NCI-H128 (cell line): ENCODE results near the gene NTN1.
"Not testable (repeated sequence)": the region's sequence is repeated elsewhere in the genome, so short reads cannot be mapped to it uniquely, and the experiment has no call there.

ENCODE experiments used
- DNase-seq: peaks from one replicate; lab custom pipeline; 2025; ENCODE audit not compliant: unreplicated experiment; lab: John Stamatoyannopoulos, UW

The NTN1 gene

DNA sequence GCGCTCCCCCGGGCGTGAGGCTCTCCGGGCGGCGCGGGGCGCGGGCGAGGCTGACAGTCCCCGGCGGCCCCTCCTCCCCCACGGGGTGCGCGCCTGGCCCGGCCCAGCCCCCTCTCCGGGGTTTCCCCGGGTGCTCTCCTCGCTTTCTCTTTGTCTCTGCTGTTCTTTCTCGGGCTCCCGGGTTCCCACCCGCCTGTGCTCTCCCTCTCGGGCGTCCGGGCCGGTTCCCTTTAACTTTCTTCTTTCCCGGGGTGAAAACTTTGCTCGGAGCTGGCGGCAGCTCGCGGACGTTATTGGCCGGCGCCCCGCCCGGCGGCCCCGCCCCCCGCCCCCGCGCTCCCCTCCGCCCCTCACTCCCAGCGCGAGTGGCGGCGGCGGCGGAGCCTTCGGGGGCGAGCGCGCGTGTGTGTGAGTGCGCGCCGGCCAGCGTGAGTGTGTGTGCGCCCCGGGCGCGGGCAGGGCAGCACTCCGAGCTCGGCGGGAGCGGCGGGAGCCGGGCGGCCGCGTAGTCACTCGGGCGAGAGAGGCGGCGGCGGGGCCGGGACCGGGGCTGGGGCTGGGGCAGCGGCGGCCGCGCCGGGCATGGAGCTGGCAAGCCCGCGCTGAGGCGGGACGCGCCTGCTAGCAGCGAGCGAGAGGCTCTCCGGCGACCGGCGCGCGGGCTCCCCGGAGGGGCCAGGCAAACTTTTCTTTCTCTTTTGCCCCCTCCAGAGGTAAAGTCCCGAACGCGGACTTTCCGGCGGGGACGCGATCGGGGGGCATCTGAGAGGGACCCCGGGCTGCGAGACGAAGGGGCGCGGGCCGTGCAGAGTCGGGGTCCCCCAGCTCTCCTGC lies at the start of gene NTN1:
NTN1 (plus strand) TSS at position 353 of the 834 bp plus-strand sequence. CDS start 864 bp downstream, outside the sequence.
- DNase-seq = no peak

DNA sequence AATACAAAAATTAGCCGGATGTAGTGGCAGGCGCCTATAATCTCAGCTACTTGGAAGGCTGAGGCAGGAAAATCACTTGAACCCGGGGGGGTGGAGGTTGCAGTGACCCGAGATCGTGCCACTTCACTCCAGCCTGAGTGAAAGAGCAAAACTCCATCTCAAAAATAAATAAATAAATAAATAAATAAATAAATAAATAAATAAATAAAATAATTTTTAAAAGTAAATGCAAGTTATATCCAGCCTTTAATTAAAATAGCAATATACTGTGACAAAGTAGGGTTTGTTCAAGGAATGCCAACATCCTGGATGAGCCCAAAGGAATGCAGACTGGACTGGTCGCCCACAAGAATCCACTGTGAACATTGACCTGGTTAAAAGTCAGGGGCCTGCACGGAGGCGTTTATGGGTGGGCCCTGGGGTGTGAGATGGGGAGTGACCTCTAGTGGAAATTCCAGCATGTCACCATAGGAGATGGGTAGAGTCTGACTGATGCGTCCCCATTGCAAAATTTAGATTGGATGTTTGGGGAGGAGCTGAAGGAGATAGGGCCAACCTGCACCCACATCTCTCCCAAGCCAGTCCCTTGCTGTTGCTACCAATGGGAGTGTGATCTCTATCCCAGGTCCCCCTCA lies 46.1 kb upstream of the NTN1 start:
- no peak for DNase-seq

DNA sequence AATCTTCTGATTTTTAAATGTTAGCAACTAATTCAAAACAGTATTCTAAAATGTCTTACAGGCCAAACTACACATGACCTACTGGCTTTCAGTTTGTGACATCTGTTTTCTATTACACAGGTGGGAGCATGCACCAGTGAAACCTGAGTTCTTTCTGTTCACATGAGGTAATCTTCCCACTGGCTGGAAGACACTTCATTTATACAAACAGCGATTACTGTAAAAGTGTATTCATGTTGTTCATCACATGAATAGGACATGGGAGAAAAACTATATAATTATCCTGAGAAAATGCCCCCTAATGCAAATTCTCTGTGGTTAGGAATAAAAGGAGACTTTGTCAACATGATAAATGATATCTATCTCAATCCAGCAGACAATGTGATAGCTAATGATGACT lies 44.7 kb upstream of the NTN1 start:
- no peak for DNase-seq

- no peak for DNase-seq
Observed at GRCh38 chr17:8979715-8980114, 41.6 kb upstream of the NTN1 start.

DNA sequence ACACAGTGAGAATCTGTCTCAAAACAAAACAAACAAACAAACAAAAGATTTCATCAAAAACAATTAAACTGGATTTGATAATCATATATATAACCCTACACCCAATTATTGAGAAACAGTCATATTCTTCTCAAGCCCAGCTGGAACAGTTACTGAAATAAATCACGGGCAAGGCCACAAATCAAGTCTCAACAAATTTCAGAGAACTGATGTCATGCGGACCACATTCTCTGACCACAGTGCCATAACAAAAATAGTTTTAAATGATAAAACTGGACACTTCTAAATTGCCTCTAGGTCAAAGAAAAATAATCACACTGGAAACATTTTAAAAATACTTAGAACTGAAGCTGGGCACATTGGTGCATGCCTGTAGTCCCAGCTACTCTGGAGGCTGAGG lies 39.9 kb upstream of the NTN1 start:
- DNase-seq = no peak

GRCh38 chr17:8984225-8984624 lies 37.1 kb upstream of the NTN1 start:
- not testable (repeated sequence) for DNase-seq

- no peak for DNase-seq
Observed at GRCh38 chr17:8985054-8985701, 36.1 kb upstream of the NTN1 start.

- DNase-seq = no peak
Observed at GRCh38 chr17:8986295-8986694, 35.0 kb upstream of the NTN1 start.

- DNase-seq = not testable (repeated sequence)
Observed at GRCh38 chr17:8988263-8988935, 32.9 kb upstream of the NTN1 start.

GRCh38 chr17:8991514-8992285 lies 29.6 kb upstream of the NTN1 start:
- DNase-seq = no peak

- no peak for DNase-seq
Observed at GRCh38 chr17:8994319-8994718, 27.0 kb upstream of the NTN1 start.

DNA sequence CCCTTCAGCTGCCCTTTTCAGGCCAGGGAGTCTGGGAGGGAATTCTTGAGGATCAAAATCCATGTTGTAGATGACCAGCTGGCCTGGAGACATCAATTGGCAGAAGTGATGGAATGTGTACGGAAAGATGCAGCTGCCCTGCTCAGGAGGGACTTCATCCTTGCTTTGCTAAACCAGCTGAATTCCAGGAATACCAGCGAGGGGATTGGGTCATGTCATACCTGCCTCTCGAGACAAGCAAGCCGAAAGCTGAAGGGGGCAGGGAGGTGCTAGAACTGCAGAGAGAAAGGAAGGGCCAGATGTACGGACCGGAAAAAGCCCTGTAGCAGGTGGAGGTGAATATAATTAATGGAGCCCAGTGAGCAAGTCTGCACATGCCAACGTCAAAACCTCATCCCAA lies 25.6 kb upstream of the NTN1 start:
- no peak for DNase-seq

- no peak for DNase-seq
Observed at GRCh38 chr17:8997994-8998628, 23.2 kb upstream of the NTN1 start.

- no peak for DNase-seq
Observed at GRCh38 chr17:9001559-9001958, 19.8 kb upstream of the NTN1 start.

- DNase-seq = no peak
Observed at GRCh38 chr17:9002227-9002605, 19.1 kb upstream of the NTN1 start.

- DNase-seq = no peak
Observed at GRCh38 chr17:9002606-9003354, 18.5 kb upstream of the NTN1 start.

- no peak for DNase-seq
Observed at GRCh38 chr17:9003355-9004131, 17.8 kb upstream of the NTN1 start.

- DNase-seq = no peak
Observed at GRCh38 chr17:9004132-9004960, 17.0 kb upstream of the NTN1 start.
